Neural progenitor cell (in vitro differentiated cells): ENCODE measurements around the gene FER. TPM values are rescaled to one million over a fixed set of nuclear protein-coding genes. Genes with fewer than 3 reads are reported as not detected.
A peak's percentile ranks its signal among the peaks of the same experiment; 100 is the strongest.

Source experiments
- DNase-seq: peaks from one replicate; pipeline ENCODE4 v3.0.0-alpha.2; 2016; ENCODE audit warnings: low spot score
- H2AFZ ChIP-seq: fragments of 200-600 bp; sonication (generic); replicated peaks from 2 replicates; pipeline ENCODE4 v1.6.1; 2016; ENCODE audit warnings: antibody characterized with exemption
- H3F3A ChIP-seq: fragments of 200-600 bp; sonication (generic); 2 replicates; pipeline ENCODE4 v1.6.1; 2016; ENCODE audit warnings: antibody characterized with exemption, low read depth
- H3K27ac ChIP-seq: fragments of 200-600 bp; sonication (generic); 2 replicates; pipeline ENCODE4 v1.5.1; 2016; ENCODE audit warnings: mild to moderate bottlenecking
- H3K27me3 ChIP-seq: fragments of 200-600 bp; sonication (generic); 2 replicates; pipeline ENCODE4 v1.6.1; 2016; ENCODE audit warnings: mild to moderate bottlenecking, moderate library complexity
- H3K36me3 ChIP-seq: fragments of 200-600 bp; sonication (generic); 2 replicates; pipeline ENCODE4 v1.5.1; 2016
- H3K4me1 ChIP-seq: fragments of 200-600 bp; sonication (generic); 2 replicates; pipeline ENCODE4 v1.6.1; 2016; ENCODE audit warnings: mixed run types
- H3K4me2 ChIP-seq: fragments of 200-600 bp; sonication (generic); 2 replicates; pipeline ENCODE4 v1.6.1; 2016
- H3K4me3 ChIP-seq: fragments of 200-600 bp; sonication (generic); 2 replicates; pipeline ENCODE4 v1.5.1; 2016
- H3K79me2 ChIP-seq: fragments of 200-600 bp; sonication (generic); 2 replicates; pipeline ENCODE4 v1.6.1; 2016; ENCODE audit warnings: low read depth
- H3K9ac ChIP-seq: fragments of 200-600 bp; sonication (generic); 2 replicates; pipeline ENCODE4 v1.6.1; 2016
- H3K9me3 ChIP-seq: fragments of 200-600 bp; sonication (generic); 2 replicates; pipeline ENCODE4 v1.5.1; 2016; ENCODE audit warnings: low read depth
- H4K20me1 ChIP-seq: fragments of 200-600 bp; sonication (generic); 2 replicates; pipeline ENCODE4 v1.6.1; 2016; ENCODE audit warnings: low read depth
- H3K27ac Mint-ChIP-seq: 3 replicates; pipeline ENCODE4 v1.8.0; 2021; ENCODE audit warnings: mixed read lengths
- H3K27me3 Mint-ChIP-seq: 2 replicates; pipeline ENCODE4 v1.8.0; 2022; ENCODE audit warnings: low read depth, mild to moderate bottlenecking, inconsistent platforms, moderate library complexity, mixed read lengths; ENCODE audit not compliant: insufficient read depth
- H3K36me3 Mint-ChIP-seq: 3 replicates; pipeline ENCODE4 v1.8.0; 2021; ENCODE audit warnings: mixed read lengths
- H3K4me1 Mint-ChIP-seq: 3 replicates; pipeline ENCODE4 v1.8.0; 2021; ENCODE audit warnings: mixed read lengths
- H3K4me3 Mint-ChIP-seq: 3 replicates; pipeline ENCODE4 v1.8.0; 2021; ENCODE audit warnings: mild to moderate bottlenecking, moderate library complexity, mixed read lengths
- H3K9me3 Mint-ChIP-seq: 3 replicates; pipeline ENCODE4 v1.8.0; 2020; ENCODE audit warnings: mixed read lengths
- EZH2 ChIP-seq: fragments of 200-600 bp; sonication (generic); IDR thresholded peaks from 2 replicates; pipeline ENCODE4 v1.6.1; 2017; ENCODE audit warnings: antibody characterized with exemption, mild to moderate bottlenecking, moderate library complexity
- EZH2phosphoT487 ChIP-seq: fragments of 200-600 bp; sonication (generic); IDR thresholded peaks from 2 replicates; pipeline ENCODE4 v1.6.1; 2017; ENCODE audit warnings: antibody characterized with exemption
- total RNA-seq: library from RNA; depleted of rRNA; stranded (reverse); fragments of >200 nt; gene quantifications from 2 replicates; pipeline ENCODE4 v1.2.3, GENCODE V29; 2015; ENCODE audit warnings: low replicate concordance
- TF ChIP-seq, protein P1 (sequence below): fragments of 200-600 bp; sonication (generic); IDR thresholded peaks from 2 replicates; pipeline ENCODE4 v1.5.1; 2017; ENCODE audit warnings: antibody characterized with exemption, mild to moderate bottlenecking

The FER gene
- total RNA-seq, 1 donor from 2014 or later, result 25.0 TPM

DNA sequence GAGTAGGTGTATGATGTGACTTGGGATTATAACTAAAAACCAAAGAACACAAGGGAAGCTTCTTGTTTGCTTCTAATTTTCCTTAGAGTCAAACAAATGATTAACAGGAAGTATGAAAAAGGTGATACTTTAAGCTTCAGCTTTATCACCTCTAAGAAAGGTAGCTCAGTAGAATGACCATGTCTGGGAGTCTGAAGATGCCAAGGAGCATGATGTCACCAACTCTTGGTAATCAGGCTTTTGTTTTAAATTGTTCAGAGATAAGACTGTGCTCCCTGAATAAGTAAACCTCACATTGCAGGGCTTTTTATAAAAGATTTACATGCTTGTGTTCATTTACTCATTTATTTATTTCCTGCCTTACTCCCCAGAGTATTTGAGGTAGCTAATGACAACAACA lies 169.9 kb downstream of the FER start:
- H3K27ac ChIP-seq, result no peak overlapping the region
- no peaks in the 10 kb centered on the region for H3K9me3 ChIP-seq
- H3K27ac Mint-ChIP-seq, result no peak overlapping the region

DNA sequence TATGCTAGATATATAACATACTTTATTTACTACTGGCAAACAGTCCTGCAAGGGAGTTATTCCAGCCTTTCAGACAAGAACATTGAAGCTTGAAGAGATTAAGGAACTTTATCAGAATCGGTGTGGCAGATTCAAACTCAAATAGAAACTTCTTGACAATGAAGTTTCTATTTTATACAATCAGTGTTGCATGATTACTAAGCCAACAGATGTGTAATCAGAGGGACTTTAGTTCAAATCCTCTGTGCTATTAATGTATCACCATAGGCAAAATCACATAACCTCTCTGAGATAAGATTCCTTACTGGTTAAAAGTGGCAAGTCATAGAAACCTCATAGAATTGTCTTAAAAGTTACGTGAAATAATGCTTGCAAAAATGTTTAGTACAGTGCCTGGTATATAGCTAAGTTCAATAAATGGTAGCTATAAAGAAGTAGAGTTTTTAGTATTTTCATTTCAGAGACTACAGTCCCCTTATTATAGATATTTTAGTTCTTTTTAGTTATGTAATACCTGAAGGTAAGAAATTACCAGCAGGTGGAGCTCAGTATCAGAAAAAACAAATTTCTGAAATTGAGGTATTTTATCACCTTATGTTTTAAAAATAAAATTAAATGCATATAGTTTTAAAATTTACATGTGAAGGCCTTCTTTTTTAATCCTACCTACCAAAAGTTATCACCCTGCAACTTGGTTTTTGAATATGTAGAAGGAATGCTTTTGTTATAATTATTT lies 172.1 kb downstream of the FER start:
- no peaks in the 10 kb centered on the region for H3K27me3 Mint-ChIP-seq

More for the DNA sequence above, 169.9 kb downstream of the FER start:
- no peaks in the 10 kb centered on the region for H3K4me1 ChIP-seq
- H3K4me1 Mint-ChIP-seq, result no peaks in the 10 kb centered on the region
- H3K36me3 Mint-ChIP-seq, result no peaks in the 10 kb centered on the region
- H3K36me3 ChIP-seq, result no peaks in the 10 kb centered on the region
- no peaks in the 10 kb centered on the region for H3K9me3 Mint-ChIP-seq
- no peaks in the 10 kb centered on the region for H3K27me3 ChIP-seq
- H3K4me3 ChIP-seq, result no peak overlapping the region
- no peaks in the 10 kb centered on the region for H3K79me2 ChIP-seq
- no peaks in the 10 kb centered on the region for H3F3A ChIP-seq
- H3K9ac ChIP-seq, result no peak overlapping the region
- TF ChIP-seq EZH2, result no peak
- TF ChIP-seq, protein P1, sequence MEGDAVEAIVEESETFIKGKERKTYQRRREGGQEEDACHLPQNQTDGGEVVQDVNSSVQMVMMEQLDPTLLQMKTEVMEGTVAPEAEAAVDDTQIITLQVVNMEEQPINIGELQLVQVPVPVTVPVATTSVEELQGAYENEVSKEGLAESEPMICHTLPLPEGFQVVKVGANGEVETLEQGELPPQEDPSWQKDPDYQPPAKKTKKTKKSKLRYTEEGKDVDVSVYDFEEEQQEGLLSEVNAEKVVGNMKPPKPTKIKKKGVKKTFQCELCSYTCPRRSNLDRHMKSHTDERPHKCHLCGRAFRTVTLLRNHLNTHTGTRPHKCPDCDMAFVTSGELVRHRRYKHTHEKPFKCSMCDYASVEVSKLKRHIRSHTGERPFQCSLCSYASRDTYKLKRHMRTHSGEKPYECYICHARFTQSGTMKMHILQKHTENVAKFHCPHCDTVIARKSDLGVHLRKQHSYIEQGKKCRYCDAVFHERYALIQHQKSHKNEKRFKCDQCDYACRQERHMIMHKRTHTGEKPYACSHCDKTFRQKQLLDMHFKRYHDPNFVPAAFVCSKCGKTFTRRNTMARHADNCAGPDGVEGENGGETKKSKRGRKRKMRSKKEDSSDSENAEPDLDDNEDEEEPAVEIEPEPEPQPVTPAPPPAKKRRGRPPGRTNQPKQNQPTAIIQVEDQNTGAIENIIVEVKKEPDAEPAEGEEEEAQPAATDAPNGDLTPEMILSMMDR, result no peak
- TF ChIP-seq EZH2phosphoT487, result no peak
- H2AFZ ChIP-seq, result no peak overlapping the region
- no peak for DNase-seq
- H3K4me3 Mint-ChIP-seq, result no peak overlapping the region
- H3K27me3 Mint-ChIP-seq, result no peaks in the 10 kb centered on the region
- no peaks in the 10 kb centered on the region for H4K20me1 ChIP-seq
- no peak overlapping the region for H3K4me2 ChIP-seq

DNA sequence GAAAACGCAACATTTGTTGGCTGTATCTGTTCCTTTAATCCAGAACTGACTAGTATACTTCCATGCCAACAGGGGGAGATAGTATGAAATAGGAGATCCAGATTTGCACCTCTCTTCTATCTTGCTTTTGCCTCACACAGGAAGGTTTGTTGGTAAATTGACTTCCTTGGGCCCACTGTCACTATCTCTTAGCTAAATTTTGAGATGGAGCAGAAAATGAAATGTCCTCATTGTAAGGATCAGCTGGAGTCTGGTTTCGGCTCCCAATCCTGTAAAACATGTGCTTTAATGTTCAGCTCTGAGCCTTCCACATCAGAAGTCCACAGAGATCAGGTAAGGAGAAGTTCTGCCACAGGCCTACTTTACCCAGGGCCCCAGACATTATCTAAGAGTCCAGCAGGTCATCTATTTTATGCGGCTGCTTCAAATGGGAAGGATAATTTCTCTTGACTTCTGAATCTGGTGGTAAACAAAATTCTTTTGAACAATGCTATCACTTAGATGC lies 176.8 kb downstream of the FER start:
- H4K20me1 ChIP-seq, result no peaks in the 10 kb centered on the region
- no peak overlapping the region for H2AFZ ChIP-seq
- no peak overlapping the region for H3K27ac ChIP-seq
- H3K36me3 ChIP-seq, result no peaks in the 10 kb centered on the region
- no peaks in the 10 kb centered on the region for H3K9me3 ChIP-seq
- no peaks in the 10 kb centered on the region for H3K4me1 ChIP-seq
- Mint-ChIP-seq H3K27ac (no peak overlapping the region), H3K4me3 (no peak overlapping the region), H3K4me1 (no peaks in the 10 kb centered on the region), H3K9me3 (no peaks in the 10 kb centered on the region), H3K36me3 (peaks cover 2% of the 10 kb centered on the region), H3K27me3 (no peaks in the 10 kb centered on the region)
- no peak for TF ChIP-seq EZH2phosphoT487
- TF ChIP-seq, protein P1, result peak; percentile 33
- DNase-seq, result peak; percentile 3
- H3F3A ChIP-seq, result no peaks in the 10 kb centered on the region
- no peaks in the 10 kb centered on the region for H3K27me3 ChIP-seq
- H3K4me3 ChIP-seq, result no peak overlapping the region
- H3K79me2 ChIP-seq, result no peaks in the 10 kb centered on the region
- H3K4me2 ChIP-seq, result no peak overlapping the region
- H3K9ac ChIP-seq, result no peak overlapping the region

More for the DNA sequence above, 172.1 kb downstream of the FER start:
- H3K27me3 ChIP-seq, result no peaks in the 10 kb centered on the region
- no peak for DNase-seq
- Mint-ChIP-seq H3K36me3 (no peaks in the 10 kb centered on the region), H3K4me3 (no peak overlapping the region), H3K9me3 (no peaks in the 10 kb centered on the region), H3K4me1 (no peaks in the 10 kb centered on the region), H3K27ac (no peak overlapping the region)
- H3K27ac ChIP-seq, result no peak overlapping the region
- H3K79me2 ChIP-seq, result no peaks in the 10 kb centered on the region
- H3K9ac ChIP-seq, result no peak overlapping the region
- H3K4me3 ChIP-seq, result no peak overlapping the region
- H3F3A ChIP-seq, result no peaks in the 10 kb centered on the region
- no peaks in the 10 kb centered on the region for H3K4me1 ChIP-seq
- H4K20me1 ChIP-seq, result no peaks in the 10 kb centered on the region
- H2AFZ ChIP-seq, result no peak overlapping the region
- TF ChIP-seq, protein P1, result peak; percentile 30
- no peak for TF ChIP-seq EZH2phosphoT487
- no peaks in the 10 kb centered on the region for H3K36me3 ChIP-seq
- no peak overlapping the region for H3K4me2 ChIP-seq
- H3K9me3 ChIP-seq, result no peaks in the 10 kb centered on the region
